ENCODE data around the gene LRP8. TPM values are rescaled to one million over a fixed set of nuclear protein-coding genes. Genes with fewer than 3 reads are reported as not detected.

The LRP8 gene
- total and polyA plus RNA-seq, 8 donors = 6.8 to 36.6 (median 9.3) TPM

DNA sequence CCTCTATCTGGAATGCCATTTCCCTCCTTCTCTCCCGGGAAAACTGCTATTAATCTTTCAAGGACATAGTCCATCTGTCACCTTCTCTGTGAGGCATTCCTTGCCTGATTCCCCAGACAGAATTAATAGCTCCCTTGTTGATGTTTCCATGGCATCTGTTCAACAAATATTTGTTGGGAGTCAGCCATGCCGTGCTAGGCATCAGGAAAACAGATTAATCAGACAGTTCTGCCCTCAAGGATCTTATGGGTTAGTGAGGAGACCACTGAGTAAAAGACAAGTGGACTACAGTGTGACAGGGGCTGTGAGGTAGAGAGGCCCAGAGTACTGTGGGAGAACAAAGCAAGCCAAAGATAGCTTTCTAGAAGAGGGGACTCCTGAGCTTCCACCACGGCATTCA lies 78.2 kb downstream of the LRP8 start:
- intact Hi-C loops (cut with DNase I) = no loop called here
- ATAC-seq (no peak), DNase-seq (no peak)
- Histone ChIP-seq H3K27ac (no peak overlapping the region), H3K9me3 (no peaks in the 10 kb centered on the region), H3K36me3 (peaks cover 0 to 59% of the 10 kb centered on the region in 2 donors), H3K4me3 (no peak overlapping the region), H3K27me3 (no peaks in the 10 kb centered on the region), H3K4me1 (no peaks in the 10 kb centered on the region)
- TF ChIP-seq, protein P1, sequence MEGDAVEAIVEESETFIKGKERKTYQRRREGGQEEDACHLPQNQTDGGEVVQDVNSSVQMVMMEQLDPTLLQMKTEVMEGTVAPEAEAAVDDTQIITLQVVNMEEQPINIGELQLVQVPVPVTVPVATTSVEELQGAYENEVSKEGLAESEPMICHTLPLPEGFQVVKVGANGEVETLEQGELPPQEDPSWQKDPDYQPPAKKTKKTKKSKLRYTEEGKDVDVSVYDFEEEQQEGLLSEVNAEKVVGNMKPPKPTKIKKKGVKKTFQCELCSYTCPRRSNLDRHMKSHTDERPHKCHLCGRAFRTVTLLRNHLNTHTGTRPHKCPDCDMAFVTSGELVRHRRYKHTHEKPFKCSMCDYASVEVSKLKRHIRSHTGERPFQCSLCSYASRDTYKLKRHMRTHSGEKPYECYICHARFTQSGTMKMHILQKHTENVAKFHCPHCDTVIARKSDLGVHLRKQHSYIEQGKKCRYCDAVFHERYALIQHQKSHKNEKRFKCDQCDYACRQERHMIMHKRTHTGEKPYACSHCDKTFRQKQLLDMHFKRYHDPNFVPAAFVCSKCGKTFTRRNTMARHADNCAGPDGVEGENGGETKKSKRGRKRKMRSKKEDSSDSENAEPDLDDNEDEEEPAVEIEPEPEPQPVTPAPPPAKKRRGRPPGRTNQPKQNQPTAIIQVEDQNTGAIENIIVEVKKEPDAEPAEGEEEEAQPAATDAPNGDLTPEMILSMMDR (IDR thresholded peaks at IDR 0.05) = no peak

DNA sequence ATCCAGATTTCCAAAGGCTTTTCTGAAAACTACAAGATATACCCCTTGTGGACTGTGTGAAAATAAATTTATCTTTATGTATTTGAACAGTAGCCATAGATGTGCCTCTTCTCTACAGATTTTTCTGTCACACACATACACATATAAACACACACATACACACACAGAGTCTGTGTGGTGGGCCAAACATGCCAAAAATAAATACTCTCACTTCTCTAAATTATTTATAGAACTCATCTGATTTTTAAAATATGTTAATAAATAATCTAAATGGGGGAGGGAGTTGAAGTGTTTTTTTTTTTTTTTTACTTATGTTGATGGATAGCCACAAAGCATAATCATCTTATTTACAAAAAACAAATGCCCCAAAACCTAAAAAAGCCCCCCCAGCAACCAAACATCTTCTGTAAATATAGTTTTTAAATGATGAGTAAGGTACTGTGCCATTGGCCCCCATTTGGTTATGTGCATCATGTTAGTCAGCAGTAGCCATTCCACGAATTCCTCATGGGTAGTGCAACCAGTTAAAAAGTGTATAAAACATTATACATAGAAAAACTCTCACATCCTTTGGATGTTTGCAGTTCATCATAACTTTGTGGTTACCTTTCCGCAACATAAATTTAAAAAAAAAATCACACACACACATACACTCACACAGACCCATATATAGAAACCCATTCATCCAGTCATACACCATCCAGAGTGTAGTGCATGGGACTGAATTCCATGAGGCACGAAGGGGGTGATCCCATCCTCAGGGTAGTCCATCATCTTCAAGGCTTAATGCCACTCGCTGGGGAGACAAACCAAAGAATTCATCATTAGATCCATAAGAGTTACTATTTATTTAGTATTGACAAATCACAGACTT lies 81.4 kb downstream of the LRP8 start:
- no peak for DNase-seq

DNA sequence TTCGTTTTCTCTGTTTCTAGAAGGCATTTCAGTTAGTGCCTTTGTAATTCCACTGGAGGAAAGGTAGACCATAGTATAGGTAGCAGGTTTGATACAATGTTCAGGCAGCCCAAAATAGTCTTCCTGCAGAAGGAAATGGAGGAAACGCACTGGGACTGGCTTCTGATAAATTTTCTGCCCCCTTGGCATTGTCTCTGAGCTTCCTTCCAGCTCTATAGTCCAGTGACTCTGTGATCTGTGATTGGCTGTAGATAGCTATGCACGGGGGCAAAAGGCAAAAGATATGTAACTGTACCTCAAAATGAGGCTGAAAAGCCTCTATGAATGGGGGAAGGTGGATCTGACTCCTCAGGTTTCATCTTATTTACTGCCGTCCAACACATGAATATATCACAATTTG lies 83.7 kb downstream of the LRP8 start:
- intact Hi-C loops (cut with DNase I) = no loop called here

More for the DNA sequence above, 81.4 kb downstream of the LRP8 start:
- intact Hi-C loops (cut with DNase I) = no loop called here
- Histone ChIP-seq H3K4me3 (no peak overlapping the region), H3K4me1 (no peaks in the 10 kb centered on the region), H3K27ac (no peak overlapping the region), H3K36me3 (peaks cover 0 to 40% of the 10 kb centered on the region in 2 donors), H3K27me3 (no peaks in the 10 kb centered on the region), H3K9me3 (no peaks in the 10 kb centered on the region)
- TF ChIP-seq, protein P1 (IDR thresholded peaks at IDR 0.05) = no peak
- ATAC-seq = no peak

DNA sequence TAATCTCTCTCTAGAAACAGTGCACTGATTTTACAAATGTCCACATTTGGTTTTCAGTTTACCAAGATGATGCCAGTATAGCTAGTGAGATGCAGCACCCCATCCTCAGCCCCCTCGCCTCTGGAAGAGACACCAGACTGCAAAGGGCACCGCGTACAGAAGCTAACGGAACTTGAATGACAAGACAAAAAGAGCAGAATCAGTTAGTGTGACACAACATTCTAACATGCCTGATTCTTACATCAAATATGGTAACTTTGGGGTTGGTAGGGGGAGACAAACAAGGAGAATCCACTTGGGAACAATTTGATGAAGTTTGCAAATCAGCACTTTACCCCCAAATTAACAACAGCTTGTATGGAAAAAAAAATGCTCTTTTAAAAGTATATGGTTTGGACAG lies 85.5 kb downstream of the LRP8 start:
- peaks cover 0 to 12% of the 10 kb centered on the region in 2 donors for H3K36me3 ChIP-seq
- no peaks in the 10 kb centered on the region for H3K9me3 ChIP-seq
- TF ChIP-seq, protein P1 (IDR thresholded peaks at IDR 0.05) = no peak
- DNase-seq = no peak
- H3K4me1 ChIP-seq = peaks cover 5 to 9% of the 10 kb centered on the region in 2 donors
- ATAC-seq = no peak
- H3K4me3 ChIP-seq = no peak overlapping the region
- intact Hi-C loops (cut with DNase I) = no loop called here
- H3K27me3 ChIP-seq = no peaks in the 10 kb centered on the region
- no peak overlapping the region for H3K27ac ChIP-seq

More for the DNA sequence above, 83.7 kb downstream of the LRP8 start:
- Histone ChIP-seq H3K9me3 (no peaks in the 10 kb centered on the region), H3K36me3 (peaks cover 0 to 26% of the 10 kb centered on the region in 2 donors), H3K4me1 (no peaks in the 10 kb centered on the region), H3K4me3 (no peak overlapping the region), H3K27me3 (no peaks in the 10 kb centered on the region), H3K27ac (no peak overlapping the region)
- ATAC-seq = no peak
- DNase-seq = no peak
- TF ChIP-seq, protein P1 (IDR thresholded peaks at IDR 0.05) = no peak

DNA sequence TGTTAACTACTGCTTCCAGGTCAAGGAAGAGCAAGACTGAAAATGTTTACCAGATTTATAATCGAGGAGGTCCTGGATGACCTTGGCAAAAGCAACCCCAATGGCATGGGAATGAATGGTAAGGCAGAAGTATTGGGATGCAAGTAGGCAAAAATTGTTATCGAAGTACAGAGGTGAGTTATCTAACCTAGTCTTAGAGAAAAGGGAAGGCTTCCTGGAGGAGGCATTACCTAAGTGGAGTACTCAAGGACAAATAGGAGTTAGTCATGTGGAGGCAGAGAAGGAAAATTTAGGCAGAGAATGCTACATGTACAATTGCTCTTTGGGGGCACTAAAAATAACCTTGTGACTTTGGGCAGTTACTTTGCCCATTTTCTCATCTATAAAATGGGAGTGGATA lies 86.0 kb downstream of the LRP8 start:
- Histone ChIP-seq H3K27ac (no peak overlapping the region), H3K36me3 (peaks cover 0 to 11% of the 10 kb centered on the region in 2 donors), H3K4me3 (no peak overlapping the region), H3K27me3 (no peaks in the 10 kb centered on the region), H3K9me3 (no peaks in the 10 kb centered on the region), H3K4me1 (peaks cover 10 to 15% of the 10 kb centered on the region in 2 donors)
- TF ChIP-seq, protein P1 (IDR thresholded peaks at IDR 0.05) = no peak
- no peak for ATAC-seq
- intact Hi-C loops (cut with DNase I) = no loop called here
- no peak for DNase-seq
